H9 (cell line): ENCODE results near the gene AHSG. TPM values are rescaled to one million over a fixed set of nuclear protein-coding genes. Genes with fewer than 3 reads are reported as not detected.

Experiments
- DNase-seq: peaks from one replicate; pipeline ENCODE4 v3.0.0-alpha.2; 2017
- H2AFZ ChIP-seq: one replicate; pipeline ENCODE4 v1.6.1; 2013; ENCODE audit warnings: mild to moderate bottlenecking, low read length, control low read depth, moderate library complexity
- H2AK5ac ChIP-seq: 2 replicates; pipeline ENCODE4 v1.6.1; 2013; ENCODE audit warnings: low read length, control low read depth, mixed read lengths; ENCODE audit not compliant: insufficient read length
- H2BK120ac ChIP-seq: one replicate; pipeline ENCODE4 v1.6.1; 2013; ENCODE audit warnings: low read depth, mild to moderate bottlenecking, low read length, control low read depth, inconsistent platforms; ENCODE audit not compliant: poor library complexity, severe bottlenecking
- H2BK12ac ChIP-seq: 2 replicates; pipeline ENCODE4 v1.6.1; 2013; ENCODE audit warnings: low read length, control low read depth, mixed read lengths, low read depth; ENCODE audit not compliant: insufficient read length
- H2BK15ac ChIP-seq: 2 replicates; pipeline ENCODE4 v1.6.1; 2013; ENCODE audit warnings: low read depth, low read length, control low read depth
- H2BK20ac ChIP-seq: one replicate; pipeline ENCODE4 v1.6.1; 2013; ENCODE audit warnings: low read depth, mild to moderate bottlenecking, low read length, control low read depth, inconsistent platforms; ENCODE audit not compliant: poor library complexity, severe bottlenecking
- H2BK5ac ChIP-seq: 2 replicates; pipeline ENCODE4 v1.6.1; 2013; ENCODE audit warnings: low read length, control low read depth, mixed read lengths; ENCODE audit not compliant: insufficient read length
- H3K14ac ChIP-seq: 2 replicates; pipeline ENCODE4 v1.6.1; 2013; ENCODE audit warnings: low read length, control low read depth; ENCODE audit not compliant: insufficient read depth
- H3K18ac ChIP-seq: 2 replicates; pipeline ENCODE4 v1.6.1; 2013; ENCODE audit warnings: low read depth, mild to moderate bottlenecking, mixed read lengths, low read length, control low read depth; ENCODE audit not compliant: insufficient read length
- H3K23ac ChIP-seq: 2 replicates; pipeline ENCODE4 v1.6.1; 2013; ENCODE audit warnings: low read length, control low read depth, mixed read lengths, low read depth; ENCODE audit not compliant: insufficient read length
- H3K23me2 ChIP-seq: 2 replicates; pipeline ENCODE4 v1.6.1; 2013; ENCODE audit warnings: low read depth, mild to moderate bottlenecking, mixed read lengths, low read length, control low read depth; ENCODE audit not compliant: insufficient read length, poor library complexity, severe bottlenecking
- H3K27ac ChIP-seq: 2 replicates; pipeline ENCODE4 v1.5.1; 2013; ENCODE audit warnings: low read length, control low read depth, mixed read lengths, low read depth; ENCODE audit not compliant: insufficient read length
- H3K27me3 ChIP-seq: 2 replicates; pipeline ENCODE4 v1.6.1; 2013; ENCODE audit warnings: low read length, control low read depth, inconsistent platforms; ENCODE audit not compliant: insufficient read depth
- H3K4ac ChIP-seq: 2 replicates; pipeline ENCODE4 v1.6.1; 2013; ENCODE audit warnings: low read depth, mild to moderate bottlenecking, control low read depth, inconsistent platforms, low read length, moderate library complexity
- H3K4me1 ChIP-seq: 2 replicates; pipeline ENCODE4 v1.6.1; 2013; ENCODE audit warnings: low read length, control low read depth, inconsistent platforms; ENCODE audit not compliant: insufficient read depth
- H3K4me2 ChIP-seq: 2 replicates; pipeline ENCODE4 v1.6.1; 2013; ENCODE audit warnings: low read length, control low read depth, mixed read lengths; ENCODE audit not compliant: insufficient read length, insufficient read depth
- H3K56ac ChIP-seq: 2 replicates; pipeline ENCODE4 v1.6.1; 2013; ENCODE audit warnings: low read depth, mild to moderate bottlenecking, mixed read lengths, low read length, control low read depth; ENCODE audit not compliant: insufficient read length
- H3K79me1 ChIP-seq: 2 replicates; pipeline ENCODE4 v1.6.1; 2013; ENCODE audit warnings: low read depth, mild to moderate bottlenecking, moderate library complexity, low read length, control low read depth, inconsistent platforms; ENCODE audit not compliant: insufficient read depth, poor library complexity, severe bottlenecking
- H3K79me2 ChIP-seq: 2 replicates; pipeline ENCODE4 v1.6.1; 2013; ENCODE audit warnings: low read length, control low read depth, inconsistent platforms; ENCODE audit not compliant: insufficient read depth
- H3K9ac ChIP-seq: 2 replicates; pipeline ENCODE4 v1.6.1; 2013; ENCODE audit warnings: low read length, control low read depth, mixed read lengths; ENCODE audit not compliant: insufficient read length; ENCODE audit errors: extremely low read depth
- H3K9me3 ChIP-seq: one replicate; pipeline ENCODE4 v1.6.1; 2013; ENCODE audit warnings: low read depth, low read length, inconsistent platforms; ENCODE audit not compliant: control insufficient read depth
- H3T11ph ChIP-seq: one replicate; pipeline ENCODE4 v1.6.1; 2013; ENCODE audit warnings: mild to moderate bottlenecking, low read length, control low read depth, inconsistent platforms
- H4K20me1 ChIP-seq: one replicate; pipeline ENCODE4 v1.6.1; 2013; ENCODE audit not compliant: control insufficient read depth, insufficient read length, insufficient read depth
- H4K5ac ChIP-seq: 2 replicates; pipeline ENCODE4 v1.6.1; 2013; ENCODE audit warnings: low read depth, mild to moderate bottlenecking, mixed read lengths, low read length, control low read depth; ENCODE audit not compliant: insufficient read length
- H4K8ac ChIP-seq: replicated peaks from 2 replicates; pipeline ENCODE4 v1.6.1; 2013; ENCODE audit warnings: low read length, control low read depth, mixed read lengths, low read depth; ENCODE audit not compliant: insufficient read length
- H4K91ac ChIP-seq: 2 replicates; pipeline ENCODE4 v1.6.1; 2013; ENCODE audit warnings: low read depth, mild to moderate bottlenecking, moderate library complexity, mixed read lengths, low read length, control low read depth; ENCODE audit not compliant: insufficient read length
- H3K27ac Mint-ChIP-seq, 3 experiments: 2 replicates in 2 of 3; 3 replicates in 1 of 3; pipeline ENCODE4 v1.8.0; 2020 to 2021; ENCODE audit warnings: mixed read lengths in 3 of 3, mild to moderate bottlenecking in 1 of 3, moderate library complexity in 1 of 3
- H3K27me3 Mint-ChIP-seq: 2 replicates; pipeline ENCODE4 v1.8.0; 2021; ENCODE audit warnings: low read depth, mild to moderate bottlenecking, moderate library complexity, mixed read lengths
- H3K36me3 Mint-ChIP-seq, 3 experiments: 2 replicates in 2 of 3; 3 replicates in 1 of 3; pipeline ENCODE4 v1.8.0; 2020 to 2021; ENCODE audit warnings: low read depth in 3 of 3, mixed read lengths in 3 of 3; ENCODE audit not compliant: insufficient read depth in 1 of 3
- H3K4me1 Mint-ChIP-seq, 2 experiments: 2 replicates each; pipeline ENCODE4 v1.8.0; 2020; ENCODE audit warnings: mixed read lengths in 2 of 2
- H3K4me3 Mint-ChIP-seq, 2 experiments: 2 replicates in 1 of 2; 3 replicates in 1 of 2; pipeline ENCODE4 v1.8.0; 2020 to 2021; ENCODE audit warnings: mild to moderate bottlenecking in 2 of 2, mixed read lengths in 2 of 2, moderate library complexity in 1 of 2
- H3K9me3 Mint-ChIP-seq, 2 experiments: 2 replicates in 1 of 2; 3 replicates in 1 of 2; pipeline ENCODE4 v1.8.0; 2020; ENCODE audit warnings: mild to moderate bottlenecking in 2 of 2, mixed read lengths in 2 of 2, moderate library complexity in 1 of 2
- WGBS: extraction: QIAGEN DNeasy Blood & Tissue Kit; methylation state at CpG from one replicate; pipeline ENCODE4 v1.1.7; 2013; ENCODE audit warnings: missing lambda C conversion rate, low lambda C conversion rate, mixed read lengths; ENCODE audit not compliant: insufficient read length; ENCODE audit errors: extremely low coverage; 5-methylcytosine and 5-hydroxymethylcytosine counted together
- total RNA-seq: library from RNA; stranded (reverse); gene quantifications from 2 replicates; pipeline ENCODE4 v1.2.1, GENCODE V29; 2021
- TF ChIP-seq, protein P1 (sequence below): fragments of 200-600 bp; sonication (generic); conservative IDR thresholded peaks from 3 replicates; pipeline ENCODE4 v1.8.0; 2021; ENCODE audit warnings: antibody characterized with exemption, mild to moderate bottlenecking

AHSG gene
- total RNA-seq, 1 experiment from 2014 or later: not detected

GRCh38 chr3:186642014-186642413 lies 29.2 kb downstream of the AHSG start:
- H3K4me1 ChIP-seq: peaks cover 7% of the 10 kb centered on the region; the same call in 1 of the 2 replicates
- no peak overlapping the region for H3K27ac Mint-ChIP-seq
- H3K4me3 Mint-ChIP-seq: no peak overlapping the region
- TF ChIP-seq, protein P1, sequence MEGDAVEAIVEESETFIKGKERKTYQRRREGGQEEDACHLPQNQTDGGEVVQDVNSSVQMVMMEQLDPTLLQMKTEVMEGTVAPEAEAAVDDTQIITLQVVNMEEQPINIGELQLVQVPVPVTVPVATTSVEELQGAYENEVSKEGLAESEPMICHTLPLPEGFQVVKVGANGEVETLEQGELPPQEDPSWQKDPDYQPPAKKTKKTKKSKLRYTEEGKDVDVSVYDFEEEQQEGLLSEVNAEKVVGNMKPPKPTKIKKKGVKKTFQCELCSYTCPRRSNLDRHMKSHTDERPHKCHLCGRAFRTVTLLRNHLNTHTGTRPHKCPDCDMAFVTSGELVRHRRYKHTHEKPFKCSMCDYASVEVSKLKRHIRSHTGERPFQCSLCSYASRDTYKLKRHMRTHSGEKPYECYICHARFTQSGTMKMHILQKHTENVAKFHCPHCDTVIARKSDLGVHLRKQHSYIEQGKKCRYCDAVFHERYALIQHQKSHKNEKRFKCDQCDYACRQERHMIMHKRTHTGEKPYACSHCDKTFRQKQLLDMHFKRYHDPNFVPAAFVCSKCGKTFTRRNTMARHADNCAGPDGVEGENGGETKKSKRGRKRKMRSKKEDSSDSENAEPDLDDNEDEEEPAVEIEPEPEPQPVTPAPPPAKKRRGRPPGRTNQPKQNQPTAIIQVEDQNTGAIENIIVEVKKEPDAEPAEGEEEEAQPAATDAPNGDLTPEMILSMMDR: no peak
- no peaks in the 10 kb centered on the region for H3K79me1 ChIP-seq
- H3K18ac ChIP-seq: no peak overlapping the region
- no peak overlapping the region for H3K4ac ChIP-seq
- WGBS: no CpG with 5 or more reads among the region's 3 CpGs
- H3K9ac ChIP-seq: no peak overlapping the region
- H2BK15ac ChIP-seq: no peak overlapping the region
- H3K79me2 ChIP-seq: no peaks in the 10 kb centered on the region
- H2BK12ac ChIP-seq: no peak overlapping the region
- no peak overlapping the region for H3K14ac ChIP-seq
- no peak overlapping the region for H2BK20ac ChIP-seq
- peaks cover 2% of the 10 kb centered on the region; the same call in 1 of the 2 replicates for H3K27me3 Mint-ChIP-seq
- no peak overlapping the region for H2BK120ac ChIP-seq
- H4K8ac ChIP-seq: no peak overlapping the region
- no peak for DNase-seq
- H3K4me2 ChIP-seq: no peak overlapping the region
- H2BK5ac ChIP-seq: no peak overlapping the region
- no peak overlapping the region for H4K5ac ChIP-seq
- no peak overlapping the region for H4K91ac ChIP-seq
- H3T11ph ChIP-seq: no peak overlapping the region
- H3K9me3 ChIP-seq: no peaks in the 10 kb centered on the region
- no peaks in the 10 kb centered on the region for H3K27me3 ChIP-seq
- no peak overlapping the region for H3K56ac ChIP-seq
- H3K36me3 Mint-ChIP-seq: no peaks in the 10 kb centered on the region
- H3K9me3 Mint-ChIP-seq: no peaks in the 10 kb centered on the region
- no peaks in the 10 kb centered on the region for H3K23me2 ChIP-seq
- H4K20me1 ChIP-seq: no peaks in the 10 kb centered on the region
- H3K23ac ChIP-seq: no peak overlapping the region
- peaks cover 20 to 26% of the 10 kb centered on the region in 2 experiments for H3K4me1 Mint-ChIP-seq
- no peak overlapping the region for H2AFZ ChIP-seq
- H3K27ac ChIP-seq: no peak overlapping the region
- H2AK5ac ChIP-seq: no peak overlapping the region
